ENCODE results near the gene VIPAS39. TPM values are rescaled to one million over a fixed set of nuclear protein-coding genes. Genes with fewer than 3 reads are reported as not detected.
A peak's percentile ranks its signal among the peaks of the same experiment; 100 is the strongest.

The VIPAS39 gene
- total RNA-seq, 6 experiments from 2014 or later: 7.2 to 9.9 (median 8.6) TPM

DNA sequence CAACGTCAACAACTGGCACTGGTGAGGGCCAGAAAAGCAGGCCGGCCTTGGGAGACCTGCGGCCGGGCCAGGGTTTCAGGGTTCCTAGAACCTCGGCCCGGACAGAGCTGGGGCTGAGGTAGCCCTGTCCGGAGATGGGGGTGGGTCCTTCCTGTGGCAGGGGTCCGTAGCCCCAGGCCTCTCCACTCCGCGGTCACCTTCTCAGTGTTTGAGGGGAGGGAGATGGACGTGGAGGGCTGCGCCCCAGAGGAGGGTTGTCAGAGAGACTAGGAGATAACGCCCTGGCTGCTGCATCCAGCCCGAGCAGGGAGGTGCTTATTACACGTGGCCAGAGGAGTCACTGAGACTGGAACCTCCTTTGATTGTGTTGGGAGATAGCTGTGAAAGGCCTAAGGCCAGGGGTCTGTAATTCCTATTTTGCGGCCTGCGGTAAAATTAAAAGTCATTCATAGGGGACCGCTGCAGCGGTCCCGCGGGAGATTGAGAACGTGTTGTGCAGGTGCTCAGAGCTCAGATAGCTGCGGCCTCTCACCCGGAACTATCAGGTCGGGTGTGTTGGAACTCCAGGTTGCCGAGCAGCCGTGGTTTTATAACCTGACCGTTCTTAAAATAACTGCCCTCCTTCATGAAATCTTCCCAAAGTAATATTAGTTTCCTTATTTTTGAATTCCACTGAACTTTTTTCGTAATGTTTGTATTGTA is 999 bp upstream of the VIPAS39 start:
- WGBS (ENCODE audit: insufficient coverage, low coverage, low lambda C conversion rate, missing lambda C conversion rate): 0% methylated on average over 15 of the region's 29 CpGs
- Histone ChIP-seq H3K36me3 (peaks cover 7 to 40% (median 26%) of the 10 kb centered on the region in 4 donors), H3K4me1 (peaks cover 0 to 20% (median 4%) of the 10 kb centered on the region in 4 donors), H3K27me3 (no peaks in the 10 kb centered on the region), H3K27ac (peak overlapping the region; percentile 98 to 99 (median 98)), H3K9me3 (no peaks in the 10 kb centered on the region), H3K4me3 (peak overlapping the region; percentile 72 to 83 (median 81))
- peak; percentile 31 to 47 (median 38) for ATAC-seq
- peak in 2 of 3 donors; percentile 46 to 50 for DNase-seq
- TF ChIP-seq POLR2A (IDR thresholded peaks at IDR 0.05): no peak
- TF ChIP-seq, protein P1, sequence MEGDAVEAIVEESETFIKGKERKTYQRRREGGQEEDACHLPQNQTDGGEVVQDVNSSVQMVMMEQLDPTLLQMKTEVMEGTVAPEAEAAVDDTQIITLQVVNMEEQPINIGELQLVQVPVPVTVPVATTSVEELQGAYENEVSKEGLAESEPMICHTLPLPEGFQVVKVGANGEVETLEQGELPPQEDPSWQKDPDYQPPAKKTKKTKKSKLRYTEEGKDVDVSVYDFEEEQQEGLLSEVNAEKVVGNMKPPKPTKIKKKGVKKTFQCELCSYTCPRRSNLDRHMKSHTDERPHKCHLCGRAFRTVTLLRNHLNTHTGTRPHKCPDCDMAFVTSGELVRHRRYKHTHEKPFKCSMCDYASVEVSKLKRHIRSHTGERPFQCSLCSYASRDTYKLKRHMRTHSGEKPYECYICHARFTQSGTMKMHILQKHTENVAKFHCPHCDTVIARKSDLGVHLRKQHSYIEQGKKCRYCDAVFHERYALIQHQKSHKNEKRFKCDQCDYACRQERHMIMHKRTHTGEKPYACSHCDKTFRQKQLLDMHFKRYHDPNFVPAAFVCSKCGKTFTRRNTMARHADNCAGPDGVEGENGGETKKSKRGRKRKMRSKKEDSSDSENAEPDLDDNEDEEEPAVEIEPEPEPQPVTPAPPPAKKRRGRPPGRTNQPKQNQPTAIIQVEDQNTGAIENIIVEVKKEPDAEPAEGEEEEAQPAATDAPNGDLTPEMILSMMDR (IDR thresholded peaks at IDR 0.05): no peak
- intact Hi-C loops (cut with DNase I): no loop called here

GRCh38 chr14:77457115-77457521 is 283 bp downstream of the VIPAS39 start:
- intact Hi-C loops (cut with DNase I): no loop called here
- Histone ChIP-seq H3K4me1 (peaks cover 0 to 20% (median 4%) of the 10 kb centered on the region in 4 donors), H3K36me3 (peaks cover 7 to 36% (median 16%) of the 10 kb centered on the region in 4 donors), H3K27me3 (no peaks in the 10 kb centered on the region), H3K9me3 (no peaks in the 10 kb centered on the region), H3K27ac (peak overlapping the region; percentile 98 to 99 (median 98)), H3K4me3 (peak overlapping the region; percentile 72 to 83 (median 81))
- DNase-seq: no peak
- ATAC-seq: peak in 2 of 4 donors; percentile 0 to 3
- WGBS (ENCODE audit: insufficient coverage, low coverage, low lambda C conversion rate, missing lambda C conversion rate): 0% methylated on average over 18 of the region's 18 CpGs
- TF ChIP-seq, protein P1 (IDR thresholded peaks at IDR 0.05): no peak
- peak; percentile 73 for TF ChIP-seq POLR2A (IDR thresholded peaks at IDR 0.05)

DNA sequence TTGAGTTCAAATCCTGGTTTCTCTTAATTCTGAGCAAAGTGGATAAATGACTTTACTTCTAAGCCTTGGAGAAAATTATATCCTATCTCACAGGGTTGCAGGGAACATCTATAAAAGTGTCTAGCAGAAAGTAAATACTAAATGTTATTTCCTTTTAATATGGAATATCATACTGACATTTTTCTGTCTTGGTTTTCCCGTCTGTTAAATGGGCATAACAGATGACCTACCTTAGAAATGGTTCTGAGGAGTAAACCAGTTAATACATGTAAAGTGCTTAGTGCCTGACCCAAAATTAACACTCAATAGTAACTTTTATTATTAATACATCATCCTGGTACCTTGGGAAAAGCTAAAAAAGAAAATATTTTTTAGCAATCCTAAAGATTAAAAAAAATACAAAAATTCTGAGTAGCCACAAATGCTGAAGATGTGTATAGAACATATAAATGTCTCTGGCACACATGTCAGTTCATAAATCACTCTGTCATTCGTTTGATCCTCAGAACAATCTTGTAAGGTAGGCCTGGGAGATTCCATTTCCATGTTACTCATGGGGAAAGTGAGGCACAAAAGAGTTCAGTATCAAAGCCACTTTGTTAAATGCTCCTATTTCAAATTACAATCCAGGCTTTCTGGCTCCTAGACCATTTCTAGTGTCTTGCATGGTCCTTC is 1.3 kb downstream of the VIPAS39 start:
- H3K9me3 ChIP-seq: no peaks in the 10 kb centered on the region
- WGBS (ENCODE audit: insufficient coverage, low coverage, low lambda C conversion rate, missing lambda C conversion rate): 78% methylated on average over 2 of the region's 2 CpGs
- TF ChIP-seq POLR2A (IDR thresholded peaks at IDR 0.05): no peak
- TF ChIP-seq, protein P1 (IDR thresholded peaks at IDR 0.05): no peak
- DNase-seq: no peak
- no peak for ATAC-seq
- H3K36me3 ChIP-seq: peaks cover 0 to 34% (median 10%) of the 10 kb centered on the region in 4 donors
- H3K27me3 ChIP-seq: no peaks in the 10 kb centered on the region
- no peak overlapping the region for H3K27ac ChIP-seq
- peaks cover 0 to 20% (median 4%) of the 10 kb centered on the region in 4 donors for H3K4me1 ChIP-seq
- intact Hi-C loops (cut with DNase I): no loop called here
- peak overlapping the region in 1 of 3 donors; percentile 83 for H3K4me3 ChIP-seq

GRCh38 chr14:77442196-77442595 is 15.2 kb downstream of the VIPAS39 start:
- 94% methylated on average over 2 of the region's 2 CpGs for WGBS (ENCODE audit: insufficient coverage, low coverage, low lambda C conversion rate, missing lambda C conversion rate)
- Histone ChIP-seq H3K9me3 (no peaks in the 10 kb centered on the region), H3K27ac (no peak overlapping the region), H3K4me1 (no peaks in the 10 kb centered on the region), H3K36me3 (peaks cover 0 to 72% (median 27%) of the 10 kb centered on the region in 4 donors), H3K27me3 (no peaks in the 10 kb centered on the region), H3K4me3 (no peak overlapping the region)
- intact Hi-C loops (cut with DNase I): no loop called here
- TF ChIP-seq POLR2A (IDR thresholded peaks at IDR 0.05): no peak
- TF ChIP-seq, protein P1 (IDR thresholded peaks at IDR 0.05): no peak
- DNase-seq: no peak
- ATAC-seq: no peak
